Measurements from ENCODE around the gene FLAD1. TPM values are rescaled to one million over a fixed set of nuclear protein-coding genes. Genes with fewer than 3 reads are reported as not detected.
"Not testable (repeated sequence)": the region's sequence is repeated elsewhere in the genome, so short reads cannot be mapped to it uniquely, and the experiment has no call there.

The FLAD1 gene
- total RNA-seq, 4 donors from 2014 or later = 12.8 to 23.5 (median 20.7) TPM

DNA sequence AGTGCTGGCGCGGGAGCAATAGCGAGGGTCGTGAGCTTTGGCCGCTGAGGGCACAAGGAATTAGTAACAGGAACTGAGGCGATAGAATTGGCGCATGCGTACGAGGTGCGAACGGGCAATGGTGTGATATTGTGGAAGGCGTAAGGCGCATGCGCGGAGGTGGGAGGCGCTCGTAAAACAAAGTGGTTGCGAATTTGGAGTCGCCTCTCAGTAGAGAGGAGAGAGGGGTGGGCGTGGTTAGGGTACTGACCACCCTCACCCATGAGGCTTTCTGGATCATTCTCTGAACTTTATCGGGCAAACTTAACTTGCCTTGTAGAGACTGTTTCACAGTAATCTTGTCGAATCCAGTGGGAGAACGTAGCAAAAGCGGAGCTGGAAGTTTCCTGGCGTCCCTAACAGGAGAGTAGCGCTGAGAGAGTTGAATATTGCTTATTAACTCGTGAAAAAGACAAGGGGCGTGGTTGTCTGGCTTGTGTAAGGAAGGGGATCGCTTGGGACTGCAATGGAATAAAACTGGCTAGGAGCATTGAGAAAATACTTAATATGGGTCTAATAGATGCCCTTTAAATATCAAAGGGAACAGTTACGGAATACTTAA is 8.2 kb upstream of the FLAD1 start:
- peak overlapping the region; percentile 84 to 99 (median 97) for H3K27ac ChIP-seq
- ATAC-seq = peak; percentile 49
- WGBS, 2 donors (ENCODE audit: low coverage in 1 of 2) = 0 to 1% methylated on average over 19 to 30 of the region's 30 CpGs
- H3K4me3 ChIP-seq = peak overlapping the region; percentile 62 to 73
- H3K4me1 ChIP-seq = peaks cover 2 to 53% (median 24%) of the 10 kb centered on the region in 3 donors
- peaks cover 0 to 9% of the 10 kb centered on the region in 2 donors for H3K36me3 ChIP-seq
- H3K27me3 ChIP-seq = no peaks in the 10 kb centered on the region
- TF ChIP-seq POLR2A (IDR thresholded peaks at IDR 0.05) = peak; percentile 25 to 53
- TF ChIP-seq, protein P1, sequence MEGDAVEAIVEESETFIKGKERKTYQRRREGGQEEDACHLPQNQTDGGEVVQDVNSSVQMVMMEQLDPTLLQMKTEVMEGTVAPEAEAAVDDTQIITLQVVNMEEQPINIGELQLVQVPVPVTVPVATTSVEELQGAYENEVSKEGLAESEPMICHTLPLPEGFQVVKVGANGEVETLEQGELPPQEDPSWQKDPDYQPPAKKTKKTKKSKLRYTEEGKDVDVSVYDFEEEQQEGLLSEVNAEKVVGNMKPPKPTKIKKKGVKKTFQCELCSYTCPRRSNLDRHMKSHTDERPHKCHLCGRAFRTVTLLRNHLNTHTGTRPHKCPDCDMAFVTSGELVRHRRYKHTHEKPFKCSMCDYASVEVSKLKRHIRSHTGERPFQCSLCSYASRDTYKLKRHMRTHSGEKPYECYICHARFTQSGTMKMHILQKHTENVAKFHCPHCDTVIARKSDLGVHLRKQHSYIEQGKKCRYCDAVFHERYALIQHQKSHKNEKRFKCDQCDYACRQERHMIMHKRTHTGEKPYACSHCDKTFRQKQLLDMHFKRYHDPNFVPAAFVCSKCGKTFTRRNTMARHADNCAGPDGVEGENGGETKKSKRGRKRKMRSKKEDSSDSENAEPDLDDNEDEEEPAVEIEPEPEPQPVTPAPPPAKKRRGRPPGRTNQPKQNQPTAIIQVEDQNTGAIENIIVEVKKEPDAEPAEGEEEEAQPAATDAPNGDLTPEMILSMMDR (IDR thresholded peaks at IDR 0.05) = no peak
- TF ChIP-seq POLR2AphosphoS5 (IDR thresholded peaks at IDR 0.05) = peak; percentile 20
- no peaks in the 10 kb centered on the region for H3K9me3 ChIP-seq

DNA sequence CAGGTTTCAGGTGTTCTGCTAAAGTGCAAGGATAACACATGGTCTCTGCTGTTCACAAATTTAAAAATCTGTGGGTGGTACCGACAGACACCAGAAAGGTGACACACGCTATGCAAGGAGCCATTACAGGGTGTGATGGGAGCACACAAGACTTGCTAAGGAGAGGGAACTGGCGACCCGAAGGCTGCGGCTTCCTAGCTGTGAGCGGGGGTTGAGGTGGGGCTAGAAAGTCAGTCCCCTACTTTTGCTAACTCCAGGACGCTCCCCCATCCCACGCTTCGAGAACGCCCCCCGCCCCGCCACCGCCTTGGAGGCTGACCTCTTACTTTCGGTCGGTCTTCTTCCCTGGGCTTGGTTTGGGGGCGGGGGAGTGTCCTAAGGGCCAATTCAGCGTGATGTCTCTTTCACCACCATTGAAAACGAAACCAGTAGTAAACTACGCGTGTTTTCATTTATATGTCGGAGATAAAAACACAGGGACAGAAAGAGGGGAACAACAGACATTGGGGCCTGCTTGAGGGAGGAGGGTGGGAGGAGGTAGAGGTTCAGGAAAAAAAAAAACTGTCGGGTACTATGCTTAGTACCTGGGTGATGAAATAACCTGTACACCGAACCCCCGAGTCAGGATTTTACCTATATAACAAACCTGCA is 7.6 kb upstream of the FLAD1 start:
- H3K4me3 ChIP-seq = peak overlapping the region; percentile 62 to 73
- peaks cover 0 to 12% of the 10 kb centered on the region in 2 donors for H3K36me3 ChIP-seq
- peak overlapping the region; percentile 84 to 99 (median 97) for H3K27ac ChIP-seq
- TF ChIP-seq POLR2A (IDR thresholded peaks at IDR 0.05) (peak in 1 of 2 donors; percentile 18), POLR2AphosphoS5 (IDR thresholded peaks at IDR 0.05) (no peak), EP300 (IDR thresholded peaks at IDR 0.05) (no peak)
- TF ChIP-seq, protein P1 (IDR thresholded peaks at IDR 0.05) = no peak
- 0 to 2% methylated on average over 4 to 14 of the region's 24 CpGs for WGBS, 2 donors (ENCODE audit: low coverage in 1 of 2)
- H3K27me3 ChIP-seq = no peaks in the 10 kb centered on the region
- no peaks in the 10 kb centered on the region for H3K9me3 ChIP-seq
- peaks cover 2 to 47% (median 19%) of the 10 kb centered on the region in 3 donors for H3K4me1 ChIP-seq
- no peak for ATAC-seq

DNA sequence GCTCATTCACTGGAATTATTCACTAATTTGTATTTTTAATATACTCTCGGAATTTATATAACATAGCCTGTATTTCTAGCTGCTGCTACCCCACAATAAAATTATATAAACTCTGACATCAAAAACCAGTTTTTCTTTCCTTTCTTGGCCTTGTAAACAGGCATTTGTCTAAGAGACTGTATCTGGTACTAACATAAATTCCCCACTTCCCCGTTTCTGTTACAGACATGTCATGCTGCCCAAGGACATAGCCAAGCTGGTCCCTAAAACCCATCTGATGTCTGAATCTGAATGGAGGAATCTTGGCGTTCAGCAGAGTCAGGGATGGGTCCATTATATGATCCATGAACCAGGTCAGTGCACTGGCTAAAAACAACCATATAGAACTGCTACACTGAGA is 5.4 kb upstream of the FLAD1 start:
- not testable (repeated sequence) for ATAC-seq

DNA sequence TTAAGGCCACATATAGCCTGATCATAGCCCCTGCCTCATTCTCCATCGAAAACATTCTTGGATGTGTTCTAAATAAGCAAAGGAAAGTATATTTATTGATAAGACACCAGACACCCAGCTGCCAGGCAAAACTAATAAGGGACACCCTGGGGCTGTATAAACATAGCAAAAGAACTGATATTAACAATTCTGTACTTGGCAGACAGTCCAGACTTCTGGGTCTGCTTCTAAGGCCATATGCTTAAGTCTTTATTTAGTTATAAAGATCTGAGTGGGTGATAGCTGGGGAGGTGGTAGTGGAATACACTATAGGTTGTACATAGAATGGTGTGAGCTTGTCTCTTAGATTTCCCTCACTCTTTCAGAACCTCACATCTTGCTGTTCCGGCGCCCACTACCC is 4.8 kb upstream of the FLAD1 start:
- Histone ChIP-seq H3K4me3 (no peak overlapping the region), H3K4me1 (peaks cover 0 to 30% (median 5%) of the 10 kb centered on the region in 3 donors), H3K36me3 (peaks cover 0 to 12% of the 10 kb centered on the region in 2 donors), H3K27me3 (no peaks in the 10 kb centered on the region), H3K27ac (no peak overlapping the region), H3K9me3 (no peaks in the 10 kb centered on the region)
- ATAC-seq = no peak
- TF ChIP-seq POLR2A (IDR thresholded peaks at IDR 0.05) (no peak), EP300 (IDR thresholded peaks at IDR 0.05) (no peak), POLR2AphosphoS5 (IDR thresholded peaks at IDR 0.05) (no peak)
- TF ChIP-seq, protein P1 (IDR thresholded peaks at IDR 0.05) = no peak
- WGBS, 2 donors (ENCODE audit: low coverage in 1 of 2) = 81 to 92% methylated on average over 2 to 3 of the region's 3 CpGs

More for the DNA sequence above, 5.4 kb upstream of the FLAD1 start:
- H3K27me3 ChIP-seq, H3K27ac ChIP-seq, H3K9me3 ChIP-seq, H3K4me3 ChIP-seq: not testable (repeated sequence)
- H3K4me1 ChIP-seq = peaks cover 2 to 32% (median 9%) of the 10 kb centered on the region in 3 donors
- WGBS, 2 donors (ENCODE audit: low coverage in 1 of 2) = 62 to 90% methylated on average over 2 to 3 of the region's 3 CpGs
- H3K36me3 ChIP-seq = peaks cover 0 to 12% of the 10 kb centered on the region in 2 donors

DNA sequence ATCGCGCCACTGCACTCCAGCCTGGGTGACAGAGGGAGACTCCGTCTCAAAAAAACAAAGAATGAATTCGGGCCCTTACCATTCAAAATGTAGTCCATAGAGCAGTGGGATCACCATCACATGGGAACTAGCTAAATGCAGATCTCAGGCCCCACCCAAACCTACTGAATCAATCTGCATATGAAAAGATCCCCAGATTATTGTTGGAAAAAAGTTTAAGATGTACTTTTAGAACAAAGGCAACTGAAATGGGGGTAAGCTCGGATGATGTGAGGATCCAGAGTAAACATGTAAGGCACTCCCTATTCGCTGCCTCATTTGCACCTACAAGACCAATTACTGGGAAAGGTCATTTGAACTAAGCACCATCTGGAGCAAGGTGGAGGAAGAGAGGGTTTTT is 803 bp upstream of the FLAD1 start:
- Histone ChIP-seq H3K9me3 (no peaks in the 10 kb centered on the region), H3K27ac (peak overlapping the region in 2 of 4 donors; percentile 55 to 79), H3K36me3 (peaks cover 0 to 28% of the 10 kb centered on the region in 2 donors), H3K27me3 (no peaks in the 10 kb centered on the region), H3K4me1 (peaks cover 0 to 32% (median 11%) of the 10 kb centered on the region in 3 donors), H3K4me3 (peak overlapping the region; percentile 24 to 73)
- ATAC-seq = no peak
- 33 to 54% methylated on average over 3 to 4 of the region's 6 CpGs for WGBS, 2 donors (ENCODE audit: low coverage in 1 of 2)
- no peak for TF ChIP-seq POLR2A (IDR thresholded peaks at IDR 0.05)
- TF ChIP-seq, protein P1 (IDR thresholded peaks at IDR 0.05) = no peak
- TF ChIP-seq EP300 (IDR thresholded peaks at IDR 0.05) = no peak
- no peak for TF ChIP-seq POLR2AphosphoS5 (IDR thresholded peaks at IDR 0.05)

Measured in gastroesophageal sphincter (tissue), 4 donors.